ENCODE measurements around the gene ABCG2.

- TF ChIP-seq ARNT (IDR thresholded peaks at IDR 0.05) (no peak), SUZ12 (IDR thresholded peaks at IDR 0.05) (no peak), SP1 (IDR thresholded peaks at IDR 0.05) (no peak), FOXA1 (IDR thresholded peaks at IDR 0.05) (no peak), BHLHE40 (IDR thresholded peaks at IDR 0.05; ENCODE audit: borderline replicate concordance) (no peak), ELF4 (IDR thresholded peaks at IDR 0.05) (no peak), TARDBP (IDR thresholded peaks at IDR 0.05) (no peak), ZNF384 (IDR thresholded peaks at IDR 0.05) (no peak), HDGF (IDR thresholded peaks at IDR 0.05; ENCODE audit: borderline replicate concordance) (no peak), FOXM1 (IDR thresholded peaks at IDR 0.05; ENCODE audit: borderline replicate concordance) (no peak), CTBP1 (IDR thresholded peaks at IDR 0.05; ENCODE audit: borderline replicate concordance) (no peak), L3MBTL2 (conservative IDR thresholded peaks at IDR 0.05) (no peak), FOXK2 (IDR thresholded peaks at IDR 0.05) (no peak), NFRKB (IDR thresholded peaks at IDR 0.05) (no peak)
Observed at GRCh38 chr4:88134111-88134510, 24.3 kb downstream of the ABCG2 start.

Data from HEK293T (cell line).